Measurements from ENCODE around the gene OSBPL10.

OSBPL10 gene

DNA sequence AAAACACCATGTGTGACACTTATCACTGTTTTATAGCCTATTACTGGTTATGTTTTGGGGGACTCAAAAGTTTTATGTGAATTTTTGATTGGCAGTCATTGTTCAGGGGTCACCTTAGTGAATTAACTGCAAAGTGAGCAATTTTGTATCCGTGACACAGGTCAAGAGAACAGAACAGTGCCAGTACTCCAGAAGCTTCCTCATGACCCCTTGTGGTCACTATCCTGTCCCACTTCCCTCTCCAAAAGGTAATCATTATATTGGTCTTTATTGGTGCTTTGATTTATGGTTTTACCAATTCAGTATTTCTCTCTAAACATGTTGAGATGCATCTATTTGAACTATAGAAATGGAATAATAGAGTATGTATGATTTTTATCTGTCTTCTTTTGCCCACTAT, 341.2 kb downstream of the OSBPL10 start:
- no peak for DNase-seq

DNA sequence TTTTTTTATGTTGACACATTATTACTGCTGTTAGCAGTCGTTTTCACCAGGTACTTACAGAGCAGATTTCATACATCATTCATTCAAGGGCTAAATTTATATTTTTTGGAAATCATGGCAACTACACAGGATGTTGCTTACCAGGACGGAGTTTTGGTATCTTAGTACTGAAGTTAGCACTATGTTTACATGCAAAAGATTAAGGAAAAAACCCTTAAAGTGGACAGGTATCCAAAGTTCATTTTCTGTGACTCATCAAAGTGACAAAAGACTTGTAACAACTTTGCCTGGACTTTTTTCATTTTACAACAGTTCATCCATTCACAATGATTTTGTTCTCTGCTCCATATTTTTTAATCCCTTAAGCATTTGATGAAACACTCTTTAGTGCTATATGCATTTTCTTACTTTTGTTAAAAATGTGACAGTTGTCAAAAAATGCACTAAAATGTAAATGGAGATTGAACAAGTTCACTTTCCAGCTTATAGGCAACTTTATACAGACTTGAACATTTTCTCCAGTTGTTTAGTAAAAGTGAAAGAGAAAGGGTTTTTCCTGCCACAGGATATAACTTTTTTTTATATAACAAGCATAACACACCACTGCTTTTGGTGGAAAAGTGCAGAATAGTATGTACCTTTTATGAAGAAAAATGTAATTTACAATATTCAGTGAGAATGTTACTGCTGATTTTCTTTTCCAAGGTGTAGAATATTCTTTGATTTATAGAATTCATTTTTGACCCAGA, 344.2 kb downstream of the OSBPL10 start:
- DNase-seq, result peak in 1 of 2 donors; percentile 25

DNA sequence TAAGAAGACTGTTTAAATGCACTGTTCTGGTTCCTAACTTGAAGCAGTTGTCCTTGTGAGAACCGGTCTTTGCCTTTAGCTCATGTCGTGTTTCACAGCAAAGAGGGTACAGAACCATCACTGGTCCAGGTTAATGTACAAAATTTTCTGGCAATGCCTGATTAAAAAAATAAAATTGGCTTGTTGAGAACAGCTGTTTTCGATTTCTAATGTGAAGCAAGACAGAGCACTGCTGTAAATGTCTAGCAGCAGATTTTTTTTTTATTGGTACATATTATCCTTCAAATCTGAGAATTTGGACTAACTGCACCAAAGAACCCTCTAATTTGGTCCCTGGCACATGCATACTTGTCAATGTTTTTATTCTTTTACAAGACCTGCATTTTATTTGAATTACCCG, 345.0 kb downstream of the OSBPL10 start:
- DNase-seq, result no peak

DNA sequence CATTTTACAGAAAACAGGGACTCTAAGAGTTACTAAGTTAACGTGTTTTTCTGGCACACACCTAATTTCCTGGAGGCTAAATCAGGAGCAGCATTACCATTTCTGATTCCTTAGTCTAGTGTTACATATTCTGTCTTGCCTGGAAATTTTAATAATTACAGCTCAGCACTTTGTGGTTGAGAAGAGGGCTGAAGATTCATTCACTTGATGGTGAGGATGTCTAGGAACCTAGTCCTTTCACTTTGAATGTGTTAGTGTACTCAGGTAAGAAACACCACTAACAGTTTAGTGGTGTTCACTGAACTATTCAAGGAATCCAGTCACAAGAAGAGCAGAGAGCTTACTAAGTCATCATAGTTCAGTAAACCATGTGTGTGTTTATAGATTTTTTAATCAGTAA, 345.5 kb downstream of the OSBPL10 start:
- no peak for DNase-seq

DNA sequence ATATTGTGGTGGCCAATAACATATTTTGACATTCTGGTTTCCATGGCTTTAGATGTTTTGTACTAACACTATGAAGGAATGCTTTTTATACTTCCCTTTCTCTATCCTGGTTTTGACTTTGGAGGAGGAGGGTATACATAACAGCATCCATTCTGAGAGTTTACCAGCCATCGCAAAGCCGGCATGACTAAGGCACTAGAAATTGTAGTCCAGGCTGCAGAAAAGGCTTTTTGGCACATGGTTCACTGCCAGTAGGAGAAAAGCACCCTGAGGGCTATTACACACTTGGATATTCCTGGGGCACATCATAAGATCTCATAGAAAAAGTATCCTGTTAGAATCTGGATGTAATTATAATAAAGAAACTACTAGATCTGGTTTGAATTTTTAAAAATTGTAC, 346.6 kb downstream of the OSBPL10 start:
- no peak for DNase-seq

DNA sequence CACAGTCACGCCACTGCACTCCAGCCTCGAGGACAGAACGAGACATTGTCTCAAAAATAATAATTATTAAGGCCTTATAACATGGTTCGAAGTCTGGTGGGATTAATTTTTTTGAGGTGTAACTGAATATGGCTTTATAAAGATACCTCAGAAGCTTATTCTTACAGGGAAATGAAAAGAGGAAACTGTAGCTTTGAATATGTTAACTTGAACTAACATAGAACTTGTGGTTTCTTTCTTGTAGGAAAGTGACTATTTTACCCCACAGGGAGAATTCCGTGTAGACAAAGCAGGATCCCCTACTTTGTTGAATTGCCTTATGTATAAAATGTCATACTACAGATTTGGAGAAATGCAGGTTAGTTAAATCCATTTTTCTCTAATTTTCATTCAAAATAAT, 352.0 kb downstream of the OSBPL10 start:
- DNase-seq, result peak in 1 of 2 donors; percentile 47

DNA sequence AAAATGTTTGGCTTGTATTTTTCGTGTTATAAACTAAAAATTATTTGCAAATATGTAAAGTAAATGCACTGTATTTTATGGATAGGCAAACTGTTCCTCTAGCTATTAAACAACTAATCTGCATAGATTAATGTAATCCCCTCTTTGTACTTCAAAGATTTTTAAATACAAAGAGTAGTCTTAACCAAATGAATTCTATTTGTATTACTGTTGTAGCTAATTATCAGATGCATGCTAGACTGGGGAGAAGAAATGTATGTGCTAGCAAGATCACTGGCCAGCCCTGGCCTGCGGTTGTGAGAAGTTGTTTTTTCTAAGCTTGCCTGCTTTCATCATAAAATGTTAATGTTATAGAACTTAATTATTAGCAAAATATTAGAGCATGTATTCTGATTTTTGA, 355.7 kb downstream of the OSBPL10 start:
- DNase-seq, result no peak

DNA sequence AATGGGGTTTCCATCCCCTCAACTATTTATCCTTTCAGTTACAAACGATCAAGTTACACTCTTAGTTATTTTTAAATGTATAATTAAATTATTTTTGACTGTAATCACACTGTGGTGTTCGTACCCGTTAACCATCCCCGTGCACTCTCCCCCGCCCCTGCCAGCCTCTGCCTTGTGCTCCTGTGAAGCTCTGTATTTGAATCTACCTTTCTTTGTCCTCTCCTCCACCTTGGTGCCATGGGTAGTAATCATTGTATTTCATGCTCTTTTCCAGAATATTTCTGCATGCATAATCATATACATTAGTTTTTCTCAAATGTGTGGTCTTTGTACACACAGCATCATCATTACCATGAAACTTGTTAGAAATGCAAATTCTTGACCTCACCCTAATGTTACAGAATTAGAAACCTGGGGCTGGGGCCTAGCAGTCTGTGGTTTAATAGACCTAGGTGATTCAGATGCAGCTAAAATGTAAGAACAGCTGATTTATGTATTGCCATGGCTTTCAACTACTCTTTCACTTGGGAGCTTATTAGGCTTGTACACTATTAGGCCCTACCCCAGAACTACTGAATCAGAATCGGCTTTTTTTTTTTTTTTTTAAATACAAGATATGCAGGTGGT, 356.9 kb downstream of the OSBPL10 start:
- DNase-seq, result no peak

DNA sequence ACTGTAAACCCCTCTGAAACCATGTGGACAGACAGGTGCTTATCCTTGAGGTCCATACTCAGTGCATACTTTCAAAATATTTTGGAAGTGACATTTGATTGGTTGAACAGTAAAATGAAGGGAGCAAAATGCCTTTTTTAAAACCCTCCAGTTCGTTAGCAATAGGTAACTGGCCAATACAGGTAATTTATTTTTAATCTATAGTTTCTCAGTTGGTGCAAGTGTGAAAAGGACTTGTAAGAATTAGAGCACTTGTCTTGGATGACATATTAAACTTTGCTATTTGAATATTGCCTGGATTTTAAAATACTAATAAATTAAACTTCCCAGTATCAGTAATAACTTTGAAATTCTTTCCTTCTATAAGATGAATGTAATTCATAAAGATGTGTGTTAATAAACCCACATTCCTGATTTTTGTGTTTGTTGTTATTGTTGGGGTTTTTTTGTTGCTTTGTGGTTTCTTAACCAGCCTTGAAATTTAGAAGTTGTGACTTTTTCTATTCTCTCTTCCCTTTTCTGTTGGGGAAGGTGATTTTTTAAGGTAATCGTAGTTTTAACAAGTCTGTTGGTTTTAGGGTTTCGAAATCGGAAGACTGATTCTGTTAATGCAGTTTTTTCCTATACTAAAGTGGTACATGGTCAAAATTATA, 358.3 kb downstream of the OSBPL10 start:
- no peak for DNase-seq

DNA sequence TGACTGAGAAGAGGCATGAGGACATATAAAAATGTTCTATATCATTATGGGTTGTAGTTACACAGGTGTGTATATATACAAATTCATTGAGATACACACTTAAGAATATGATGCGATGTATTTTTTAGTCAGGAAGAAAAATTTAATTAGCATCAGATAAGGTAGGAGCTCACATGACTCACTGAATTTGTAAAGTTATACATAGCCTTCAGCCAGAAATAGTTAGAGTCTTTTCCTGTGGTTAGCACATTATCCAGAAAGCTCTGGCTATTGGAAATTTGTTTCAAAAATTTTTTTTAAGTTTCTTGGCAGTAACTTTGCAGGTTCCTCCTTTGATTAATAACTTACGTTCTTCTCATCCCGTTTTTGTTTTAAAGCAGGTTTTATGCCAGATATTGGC, 359.7 kb downstream of the OSBPL10 start:
- no peak for DNase-seq

DNA sequence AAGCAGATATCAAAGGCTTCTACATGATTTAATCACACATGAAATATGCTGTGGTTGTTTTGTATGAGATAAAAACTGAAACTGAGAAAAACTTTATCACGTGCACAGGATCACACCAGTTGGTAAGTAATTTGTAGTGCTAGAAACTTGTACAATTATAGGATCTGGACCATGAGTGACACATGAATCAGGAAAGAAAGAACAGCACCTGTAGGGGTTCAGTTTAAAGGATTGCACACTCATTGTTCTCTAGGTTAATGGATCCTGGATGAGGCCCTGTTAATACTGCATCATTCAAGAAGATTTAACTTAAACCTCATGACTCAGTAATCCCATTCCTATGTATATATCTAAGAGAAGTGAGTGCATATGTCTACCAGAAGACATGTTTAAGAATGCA, 360.4 kb downstream of the OSBPL10 start:
- DNase-seq, result no peak

DNA sequence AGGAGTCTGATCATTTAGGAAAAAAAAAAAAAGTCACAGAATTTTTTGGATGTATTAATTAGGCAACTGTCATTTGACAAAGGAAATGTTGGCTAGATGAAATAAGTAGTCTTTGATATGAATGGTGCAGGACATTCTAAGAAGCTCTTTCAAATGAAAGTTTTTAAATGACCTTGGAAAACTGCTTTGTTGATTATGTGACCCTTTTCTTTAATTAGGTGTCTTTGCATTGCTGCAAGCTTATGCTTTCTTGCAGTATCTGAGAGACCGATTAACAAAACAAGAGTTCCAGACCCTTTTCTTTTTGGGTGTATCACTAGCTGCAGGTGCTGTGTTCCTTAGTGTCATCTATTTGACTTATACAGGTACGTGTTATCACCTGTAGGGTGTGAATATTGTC, 364.4 kb downstream of the OSBPL10 start:
- DNase-seq, result no peak

DNA sequence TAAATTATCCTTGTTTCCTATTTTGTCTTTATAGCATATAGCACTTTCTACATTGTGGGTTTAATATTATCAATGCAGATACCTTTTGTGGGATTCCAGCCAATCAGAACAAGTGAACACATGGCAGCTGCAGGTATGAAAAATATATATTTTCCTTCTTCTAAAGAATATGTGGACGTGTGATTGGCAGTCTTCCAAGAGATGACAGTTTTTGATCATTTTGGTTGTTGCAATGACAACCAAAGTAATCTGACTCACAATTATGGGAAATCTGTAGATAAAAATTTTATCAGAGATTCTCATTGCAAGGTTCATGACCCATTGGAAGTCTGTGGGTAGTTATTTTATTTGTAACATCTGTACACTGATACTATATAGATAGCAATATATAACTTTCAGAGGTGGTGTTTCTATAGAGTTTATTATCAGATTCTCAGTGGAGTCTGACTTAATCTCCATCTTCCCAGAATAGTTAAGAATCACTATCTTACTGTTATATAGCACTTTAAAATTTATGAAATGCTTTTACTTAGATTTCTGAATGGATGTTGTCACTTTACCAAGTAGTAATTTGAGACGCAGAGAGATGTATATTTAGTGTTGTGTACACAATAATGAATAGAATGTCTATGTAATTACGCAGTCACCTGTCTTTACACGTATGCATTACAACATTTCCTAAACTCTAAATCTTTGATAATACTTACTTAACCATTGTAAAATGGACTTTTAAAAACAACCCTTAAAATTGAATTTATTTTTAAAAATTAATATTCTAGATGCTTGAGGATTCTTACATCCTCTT, 365.8 kb downstream of the OSBPL10 start:
- DNase-seq, result no peak

DNA sequence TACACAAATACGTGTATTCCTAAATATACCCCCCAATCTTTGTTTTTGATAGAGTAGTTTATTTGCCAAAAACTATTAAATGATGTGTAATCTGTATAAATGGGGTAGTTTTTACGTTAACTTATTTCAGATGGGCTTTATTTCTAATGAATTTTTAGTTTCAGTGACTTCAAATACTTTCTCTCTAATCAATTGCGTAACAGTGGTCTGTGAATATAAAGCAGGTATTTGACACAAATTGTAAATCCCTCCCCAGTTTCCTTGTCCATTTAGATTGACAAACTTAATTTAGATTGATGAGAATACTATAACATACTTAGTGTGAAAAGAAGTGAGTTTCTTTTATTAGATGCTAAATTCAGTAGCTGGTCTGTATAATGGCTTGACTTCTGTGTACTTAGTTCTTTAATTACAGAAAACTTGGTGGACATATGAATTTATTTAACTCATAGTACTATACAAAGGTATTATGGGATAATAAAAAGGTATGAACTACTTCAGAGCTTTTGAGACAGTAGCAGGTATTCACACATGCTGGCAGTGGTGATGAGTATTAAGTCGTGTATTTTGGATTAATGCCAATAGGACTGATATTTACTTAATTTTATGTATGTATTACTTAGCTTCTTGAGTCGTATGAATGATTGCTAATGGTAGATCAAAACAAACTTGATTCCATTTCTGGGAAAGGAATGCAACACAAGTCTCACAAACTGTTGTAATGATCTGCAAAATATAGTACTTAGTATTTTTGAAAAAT, 366.7 kb downstream of the OSBPL10 start:
- no peak for DNase-seq

DNA sequence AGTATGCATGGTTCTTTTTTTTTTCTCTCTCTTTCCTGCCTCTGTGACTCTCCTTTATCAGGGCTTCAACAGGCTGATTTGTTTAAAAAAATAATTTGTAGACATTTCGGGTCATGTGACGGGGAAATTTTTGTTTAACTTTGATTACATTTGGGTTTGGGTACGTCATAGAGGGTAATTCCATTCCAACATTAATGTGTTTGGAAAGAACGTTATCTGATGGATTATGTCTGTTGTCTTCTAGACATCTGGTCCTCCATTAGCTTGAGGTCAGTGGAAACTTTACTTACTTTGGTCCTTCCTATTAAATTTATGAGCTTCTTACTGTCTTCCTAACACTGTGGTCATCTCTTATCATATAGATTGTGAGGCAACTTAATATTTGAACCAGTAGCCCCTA, 367.4 kb downstream of the OSBPL10 start:
- DNase-seq, result no peak

DNA sequence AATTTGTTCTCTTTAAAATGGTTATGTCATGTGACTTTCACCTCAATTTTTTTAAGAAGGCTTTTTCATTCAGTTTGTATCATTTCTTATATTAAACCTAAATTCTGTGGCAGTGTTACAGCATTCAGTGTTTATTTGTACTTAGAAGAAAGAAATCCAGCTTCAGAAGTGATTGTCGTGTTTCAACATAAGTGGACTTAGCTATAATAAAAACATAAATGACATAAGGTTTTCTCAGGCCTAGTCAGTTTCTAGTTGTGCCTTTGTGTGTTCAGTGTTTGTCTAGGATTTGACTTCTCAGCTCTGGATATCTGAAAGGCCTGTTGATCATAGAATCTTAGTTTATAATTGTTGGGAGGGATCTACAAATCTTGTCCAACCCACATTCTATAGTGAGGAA, 367.9 kb downstream of the OSBPL10 start:
- no peak for DNase-seq

All from bone marrow (tissue), 2 donors.